ENCODE measurements around the gene RTEL1.

DNA sequence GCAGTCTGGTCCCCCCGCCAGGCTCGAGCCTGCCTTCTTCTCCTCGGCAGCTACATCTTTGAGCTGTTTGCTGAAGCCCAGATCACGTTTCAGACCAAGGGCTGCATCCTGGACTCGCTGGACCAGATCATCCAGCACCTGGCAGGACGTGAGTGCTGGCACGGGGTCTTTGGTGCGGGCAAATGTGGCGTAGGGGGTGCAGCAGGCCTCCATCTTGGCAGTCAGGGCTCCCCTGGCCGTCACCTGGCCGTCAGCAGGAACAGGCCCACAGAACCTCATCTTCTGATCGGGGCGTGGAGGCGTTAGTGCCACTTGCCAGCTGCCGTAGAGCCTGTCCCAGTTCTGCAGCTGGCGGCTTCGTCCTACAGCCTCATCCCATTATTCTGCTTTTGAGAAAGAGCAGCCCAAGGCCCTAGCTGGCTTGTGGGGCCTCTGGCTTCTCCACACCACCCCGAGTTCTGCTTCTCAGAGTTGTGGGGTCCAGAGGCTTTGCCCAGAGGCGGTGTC lies 21.7 kb downstream of the RTEL1 start:
- TF ChIP-seq CTCF (conservative IDR thresholded peaks at IDR 0.05; ENCODE audit: low read depth, low read length) (no peak), EZH2 (IDR thresholded peaks at IDR 0.05; ENCODE audit: low read length, unreplicated experiment) (no peak)
